A673 (cell line): ENCODE measurements around the gene CCDC33. TPM values are rescaled to one million over a fixed set of nuclear protein-coding genes. Genes with fewer than 3 reads are reported as not detected.

Experiments used
- BruUV-seq: library from RNA; stranded (reverse); fragments of 400-500 nt; replicated peaks from 2 replicates; lab custom pipeline; 2021; lab: Mats Ljungman, UMichigan
- CTCF ChIA-PET: fragments of 300-600 bp; sonication (Branson Sonifier 250); formaldehyde crosslinking; loops from one replicate; lab custom pipeline; 2022; ENCODE audit warnings: antibody characterized with exemption; lab: Charles Lee
- POLR2A ChIA-PET: fragments of 300-600 bp; sonication (Branson Sonifier 250); formaldehyde crosslinking; loops from one replicate; lab custom pipeline; 2022; ENCODE audit warnings: antibody characterized with exemption; ENCODE audit not compliant: low non-redundant PET; lab: Charles Lee
- DNase-seq: peaks from one replicate; pipeline ENCODE4 v3.0.0-alpha.2; 2015; ENCODE audit warnings: low spot score
- H3K27ac ChIP-seq: fragments of 200-600 bp; sonication (generic); 2 replicates; pipeline ENCODE4 v1.5.1; 2016; ENCODE audit warnings: mixed run types, low read depth, mild to moderate bottlenecking, mixed read lengths, antibody characterized with exemption, low read length; ENCODE audit not compliant: poor library complexity, severe bottlenecking
- H3K27me3 ChIP-seq: fragments of 200-600 bp; sonication (generic); replicated peaks from 2 replicates; pipeline ENCODE4 v1.6.1; 2017; ENCODE audit warnings: mixed run types, low read depth, mild to moderate bottlenecking, mixed read lengths, antibody characterized with exemption, low read length; ENCODE audit not compliant: insufficient read depth, poor library complexity
- H3K36me3 ChIP-seq: fragments of 200-600 bp; sonication (generic); 2 replicates; pipeline ENCODE4 v1.6.1; 2016; ENCODE audit warnings: mixed run types, mild to moderate bottlenecking, mixed read lengths, antibody characterized with exemption, low read length; ENCODE audit not compliant: insufficient read depth, poor library complexity, severe bottlenecking
- H3K4me1 ChIP-seq: fragments of 200-600 bp; sonication (generic); 2 replicates; pipeline ENCODE4 v1.6.1; 2017; ENCODE audit warnings: mixed run types, mild to moderate bottlenecking, mixed read lengths, antibody characterized with exemption, low read length; ENCODE audit not compliant: insufficient read depth, poor library complexity, severe bottlenecking
- H3K4me3 ChIP-seq: fragments of 200-600 bp; sonication (generic); 2 replicates; pipeline ENCODE4 v1.5.1; 2016; ENCODE audit warnings: low read depth, mixed run types, mild to moderate bottlenecking, mixed read lengths, low read length; ENCODE audit not compliant: poor library complexity, severe bottlenecking
- H3K9me3 ChIP-seq: fragments of 200-600 bp; sonication (generic); 2 replicates; pipeline ENCODE4 v1.6.1; 2016; ENCODE audit warnings: mixed run types, low read depth, mild to moderate bottlenecking, mixed read lengths, antibody characterized with exemption, low read length; ENCODE audit not compliant: poor library complexity, severe bottlenecking
- EZH2 ChIP-seq: fragments of 200-600 bp; sonication (generic); IDR thresholded peaks from 2 replicates; pipeline ENCODE4 v1.6.1; 2017; ENCODE audit warnings: borderline replicate concordance, low read depth, mild to moderate bottlenecking, mixed read lengths, antibody characterized with exemption, low read length; ENCODE audit not compliant: poor library complexity, severe bottlenecking
- intact Hi-C: fragments of 100-400 bp; cut with micrococcal nuclease; formaldehyde crosslinking; loops from one replicate; pipeline ENCODE4 v1.10.0; 2022; ENCODE audit not compliant: unreplicated experiment
- total RNA-seq: library from RNA; stranded (reverse); gene quantifications from 2 replicates; pipeline ENCODE4 v1.2.3, GENCODE V29; 2021
- TF ChIP-seq, protein P1 (sequence below): fragments of 300-800, 200-600 bp; sonication (generic); conservative IDR thresholded peaks from 2 replicates; pipeline ENCODE4 v1.5.1; 2017; ENCODE audit warnings: low read depth, mild to moderate bottlenecking, antibody characterized with exemption, low read length, moderate library complexity, mixed read lengths

CCDC33 gene
- total RNA-seq, 1 experiment from 2014 or later, result not detected

DNA sequence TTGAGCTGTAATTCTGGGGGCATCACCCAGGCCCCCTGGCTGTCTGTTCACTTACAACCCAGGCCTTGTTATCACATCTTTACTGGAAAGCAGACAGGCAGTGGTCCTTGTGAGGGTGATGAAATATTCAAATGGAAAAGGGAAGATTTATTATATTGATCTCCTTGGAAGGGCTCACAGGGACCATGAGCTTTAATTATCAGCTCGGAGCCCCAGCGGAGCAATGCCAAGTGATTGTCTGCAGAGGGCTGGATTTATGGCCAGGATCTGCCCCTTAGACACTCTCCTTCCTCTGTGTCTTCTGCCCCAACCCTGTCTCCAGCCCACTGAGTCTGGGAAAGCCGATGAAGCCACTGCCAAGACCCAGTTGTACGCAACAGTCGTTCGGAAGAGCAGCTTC, 31.9 kb downstream of the CCDC33 start:
- Histone ChIP-seq H3K27me3 (peaks cover 6% of the 10 kb centered on the region), H3K4me3 (no peak overlapping the region), H3K9me3 (no peaks in the 10 kb centered on the region), H3K27ac (no peak overlapping the region), H3K4me1 (no peaks in the 10 kb centered on the region), H3K36me3 (no peaks in the 10 kb centered on the region)
- CTCF ChIA-PET, result interaction anchor here (0.5 to 1.1 kb wide), 2 partner anchors 72 to 137 kb away, joined by 3 to 5 read pairs; partner anchors contain the start of gene ISLR2
- intact Hi-C loops, result no loop called here
- DNase-seq, result no peak
- TF ChIP-seq, protein P1, sequence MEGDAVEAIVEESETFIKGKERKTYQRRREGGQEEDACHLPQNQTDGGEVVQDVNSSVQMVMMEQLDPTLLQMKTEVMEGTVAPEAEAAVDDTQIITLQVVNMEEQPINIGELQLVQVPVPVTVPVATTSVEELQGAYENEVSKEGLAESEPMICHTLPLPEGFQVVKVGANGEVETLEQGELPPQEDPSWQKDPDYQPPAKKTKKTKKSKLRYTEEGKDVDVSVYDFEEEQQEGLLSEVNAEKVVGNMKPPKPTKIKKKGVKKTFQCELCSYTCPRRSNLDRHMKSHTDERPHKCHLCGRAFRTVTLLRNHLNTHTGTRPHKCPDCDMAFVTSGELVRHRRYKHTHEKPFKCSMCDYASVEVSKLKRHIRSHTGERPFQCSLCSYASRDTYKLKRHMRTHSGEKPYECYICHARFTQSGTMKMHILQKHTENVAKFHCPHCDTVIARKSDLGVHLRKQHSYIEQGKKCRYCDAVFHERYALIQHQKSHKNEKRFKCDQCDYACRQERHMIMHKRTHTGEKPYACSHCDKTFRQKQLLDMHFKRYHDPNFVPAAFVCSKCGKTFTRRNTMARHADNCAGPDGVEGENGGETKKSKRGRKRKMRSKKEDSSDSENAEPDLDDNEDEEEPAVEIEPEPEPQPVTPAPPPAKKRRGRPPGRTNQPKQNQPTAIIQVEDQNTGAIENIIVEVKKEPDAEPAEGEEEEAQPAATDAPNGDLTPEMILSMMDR, result no peak
- no peak for TF ChIP-seq EZH2
- POLR2A ChIA-PET, result no interaction called here
- BruUV-seq, result no TSS peak

DNA sequence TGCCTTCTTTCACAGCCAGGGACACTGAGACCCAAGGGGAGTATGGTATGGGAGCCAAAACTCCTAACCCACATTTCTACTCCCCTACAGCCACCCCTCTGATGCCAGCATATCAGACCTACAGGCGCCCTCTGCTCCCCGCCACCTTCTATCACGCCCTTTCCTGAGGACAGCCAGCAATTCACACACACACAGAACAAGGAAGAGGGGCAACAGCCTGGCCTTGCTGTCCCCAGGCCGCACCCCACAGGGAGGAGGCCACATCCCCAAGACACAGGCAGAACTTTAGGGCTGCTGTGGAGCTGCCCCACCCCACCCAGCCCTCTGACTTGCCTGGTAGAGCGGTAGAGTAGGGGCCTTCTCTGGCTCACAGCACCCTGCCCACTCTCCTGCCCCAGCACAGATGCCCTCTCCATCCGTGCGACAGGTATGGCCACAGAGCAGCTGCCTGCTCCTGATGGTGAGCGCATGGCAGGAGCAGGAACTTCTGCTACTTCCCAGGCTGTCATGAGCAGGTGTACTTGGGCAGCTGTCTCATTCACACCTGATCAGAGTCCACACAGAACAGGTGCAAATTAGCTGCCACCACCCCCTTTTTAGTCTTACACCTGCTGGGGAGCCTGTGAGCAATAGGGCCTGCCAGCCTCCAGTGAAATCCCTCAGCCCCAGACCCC, 33.4 kb downstream of the CCDC33 start:
- TF ChIP-seq, protein P1, result no peak
- TF ChIP-seq EZH2, result no peak
- no peak overlapping the region for H3K27ac ChIP-seq
- H3K4me3 ChIP-seq, result no peak overlapping the region
- intact Hi-C loops, result no loop called here
- BruUV-seq, result no TSS peak
- no peak for DNase-seq
- no peaks in the 10 kb centered on the region for H3K9me3 ChIP-seq
- H3K36me3 ChIP-seq, result no peaks in the 10 kb centered on the region
- H3K4me1 ChIP-seq, result no peaks in the 10 kb centered on the region
- ChIA-PET CTCF (interaction anchor here (1.1 kb wide), 1 partner anchor 73 kb away, joined by 3 read pairs; no protein-coding TSS in a partner anchor), POLR2A (no interaction called here)
- H3K27me3 ChIP-seq, result peaks cover 6% of the 10 kb centered on the region

- Histone ChIP-seq H3K27me3 (peaks cover 6% of the 10 kb centered on the region), H3K4me1 (no peaks in the 10 kb centered on the region), H3K36me3 (no peaks in the 10 kb centered on the region), H3K27ac (no peak overlapping the region), H3K4me3 (no peak overlapping the region), H3K9me3 (no peaks in the 10 kb centered on the region)
- intact Hi-C loops, result no loop called here
- DNase-seq, result no peak
- POLR2A ChIA-PET, result no interaction called here
- BruUV-seq, result no TSS peak
- TF ChIP-seq, protein P1, result no peak
- TF ChIP-seq EZH2, result no peak
- CTCF ChIA-PET, result no interaction called here
Measured at GRCh38 chr15:74270155-74270554, 34.0 kb downstream of the CCDC33 start.
